ENCODE data around the gene DLK1. TPM values are rescaled to one million over a fixed set of nuclear protein-coding genes. Genes with fewer than 3 reads are reported as not detected.

Gene DLK1
- total and polyA plus RNA-seq, 2 of the 4 experiments (the other 2 are of a cell fraction) = under 0.01 to 0.07 TPM

GRCh38 chr14:100677554-100678468, 48.9 kb upstream of the DLK1 start:
- peak overlapping the region; percentile 72 for H2AFZ ChIP-seq (replicated peaks; ENCODE audit: low read length, poor library complexity)
- H3K9me1 ChIP-seq (ENCODE audit: insufficient read depth, low read length) = no peaks in the 10 kb centered on the region; the same call in 1 of the 2 replicates
- no peak overlapping the region for H3K56ac ChIP-seq (ENCODE audit: extremely low read depth, insufficient read depth, low read length)
- H3K14ac ChIP-seq (replicated peaks; ENCODE audit: low read depth, low read length) = peak overlapping the region; percentile 62; the same call in 1 of the 2 replicates
- no peak overlapping the region for H3K4me2 ChIP-seq (ENCODE audit: low read depth, low read length)
- peaks cover 25% of the 10 kb centered on the region for H3K27me3 ChIP-seq (ENCODE audit: control insufficient read depth, insufficient read depth, low read length)
- ATAC-seq (ENCODE audit: low read depth) (peak; percentile 53), DNase-seq (peak; percentile 52)
- H3K4me1 ChIP-seq (ENCODE audit: control insufficient read depth, insufficient read depth, low read length) = peaks cover 10% of the 10 kb centered on the region
- CTCF ChIA-PET = interaction anchor here (0.5 kb wide), 1 partner anchor 624 kb away, joined by 5 read pairs; no protein-coding TSS in a partner anchor
- H2AK9ac ChIP-seq (replicated peaks; ENCODE audit: low read depth, low read length, poor library complexity) = peak overlapping the region; percentile 62
- no peaks in the 10 kb centered on the region; the same call in 1 of the 2 replicates for H4K20me1 ChIP-seq (ENCODE audit: insufficient read depth, low read length)
- H4K8ac ChIP-seq (ENCODE audit: low read depth in 2 of 2, low read length in 2 of 2) = no peak overlapping the region
- H2BK5ac ChIP-seq (ENCODE audit: low read depth, low read length, poor library complexity, severe bottlenecking) = no peak overlapping the region
- no peak overlapping the region for H2BK20ac ChIP-seq (ENCODE audit: low read depth, low read length)
- H4K5ac ChIP-seq (ENCODE audit: low read depth, low read length) = no peak overlapping the region; the same call in 1 of the 2 replicates
- TF ChIP-seq MAFK (IDR thresholded peaks at IDR 0.05; ENCODE audit: low read depth, low read length) = no peak
- TF ChIP-seq RAD21 (IDR thresholded peaks at IDR 0.05; ENCODE audit: low read length) = no peak
- no peak for TF ChIP-seq MAZ (IDR thresholded peaks at IDR 0.05; ENCODE audit: borderline replicate concordance, low read depth, low read length)
- no peak for TF ChIP-seq RFX5 (IDR thresholded peaks at IDR 0.05; ENCODE audit: low read depth, low read length)
- TF ChIP-seq FOS (IDR thresholded peaks at IDR 0.05; ENCODE audit: low read depth, low read length) = no peak
- no peak for TF ChIP-seq RCOR1 (IDR thresholded peaks at IDR 0.05; ENCODE audit: insufficient replicate concordance, low read length)
- no peak for TF ChIP-seq CTCF (conservative IDR thresholded peaks at IDR 0.05; ENCODE audit: low read depth, low read length)
- TF ChIP-seq SMC3 (IDR thresholded peaks at IDR 0.05; ENCODE audit: low read depth, low read length) = no peak
- TF ChIP-seq NFE2L2 (IDR thresholded peaks at IDR 0.05; ENCODE audit: low read depth, low read length) = no peak
- TF ChIP-seq CEBPB (IDR thresholded peaks at IDR 0.05; ENCODE audit: low read depth, low read length) = no peak
- TF ChIP-seq POLR2A (IDR thresholded peaks at IDR 0.05; ENCODE audit: low read depth, low read length) = no peak
- no peak for TF ChIP-seq MXI1 (IDR thresholded peaks at IDR 0.05; ENCODE audit: borderline replicate concordance, low read depth, low read length)
- TF ChIP-seq BHLHE40 (IDR thresholded peaks at IDR 0.05; ENCODE audit: low read depth, low read length) = no peak
- no peak for TF ChIP-seq CHD1 (IDR thresholded peaks at IDR 0.05; ENCODE audit: low read depth, low read length)
- no peak overlapping the region; the same call in 2 of the 3 replicates for H2BK15ac ChIP-seq (ENCODE audit: low read depth, low read length)
- BruUV-seq (replicated peaks) = no TSS peak
- H3K18ac ChIP-seq (ENCODE audit: low read depth, low read length) = no peak overlapping the region; the same call in 1 of the 2 replicates
- no peaks in the 10 kb centered on the region for H3K79me1 ChIP-seq (ENCODE audit: low read depth in 1 of 2, low read length in 2 of 2)
- no peak overlapping the region for H4K91ac ChIP-seq (ENCODE audit: insufficient read depth, low read depth, low read length)
- POLR2A ChIA-PET (ENCODE audit: unreplicated experiment) = no interaction called here
- WGBS, 2 experiments (ENCODE audit: extremely low coverage in 2 of 2, insufficient read length in 1 of 2) = 30% methylated on average over 13 of the region's 29 CpGs; no CpG with 5 or more reads in 1 of the 2 experiments
- H3K9ac ChIP-seq (ENCODE audit: low read depth, low read length) = no peak overlapping the region
- dilution Hi-C loops (cut with HindIII; ENCODE audit: low sequenced_read_pairs, unreplicated experiment) = no loop called here
- no peak overlapping the region for H3K4me3 ChIP-seq (ENCODE audit: insufficient read depth, low read depth, low read length)
- intact Hi-C loops (cut with micrococcal nuclease) = no loop called here
- no peak overlapping the region for H3K23ac ChIP-seq (ENCODE audit: low read depth, low read length)
- H3K36me3 ChIP-seq (ENCODE audit: control insufficient read depth, insufficient read depth, low read length) = no peaks in the 10 kb centered on the region
- H2AK5ac ChIP-seq (ENCODE audit: low read depth, low read length) = no peak overlapping the region
- no peak overlapping the region for H2BK120ac ChIP-seq (ENCODE audit: low read depth, low read length)
- no peak overlapping the region for H3K27ac ChIP-seq (ENCODE audit: insufficient read depth, low read length)
- H3K4ac ChIP-seq (ENCODE audit: low read depth, low read length) = peak overlapping the region; percentile 30; the same call in 1 of the 2 replicates
- in situ Hi-C loops (cut with MboI; ENCODE audit: low sequenced_read_pairs) = no loop called here
- peaks cover 7% of the 10 kb centered on the region for H3K9me3 ChIP-seq (ENCODE audit: control insufficient read depth, insufficient read depth, low read length)
